Neutrophil (primary cell): Measurements from ENCODE around the gene HHAT.

Source experiments
- H3K27ac ChIP-seq: fragments of 200-600 bp; sonication (generic); 2 replicates; pipeline ENCODE4 v1.5.1; 2016; ENCODE audit warnings: mild to moderate bottlenecking, moderate library complexity
- H3K27me3 ChIP-seq: fragments of 200-600 bp; sonication (generic); 2 replicates; pipeline ENCODE4 v1.6.0; 2016; ENCODE audit warnings: mild to moderate bottlenecking
- H3K36me3 ChIP-seq: fragments of 200-600 bp; sonication (generic); 2 replicates; pipeline ENCODE4 v1.5.1; 2017
- H3K4me1 ChIP-seq, 2 experiments: fragments of 200-600 bp in 1 of 2; sonication (generic) in 1 of 2; 1 replicate in 1 of 2; 2 replicates in 1 of 2; pipeline versions ENCODE4 v1.5.1 to v1.6.1; 2013 to 2016; ENCODE audit warnings: low read depth in 1 of 2, low read length in 1 of 2, mild to moderate bottlenecking in 1 of 2, moderate library complexity in 1 of 2; ENCODE audit not compliant: control insufficient read depth in 1 of 2, insufficient read depth in 1 of 2
- H3K4me3 ChIP-seq, 2 experiments: fragments of 200-600 bp in 1 of 2; sonication (generic) in 1 of 2; 1 replicate in 1 of 2; 2 replicates in 1 of 2; pipeline ENCODE4 v1.5.1; 2013 to 2016; ENCODE audit warnings: low read depth in 1 of 2, low read length in 1 of 2, mild to moderate bottlenecking in 1 of 2, moderate library complexity in 1 of 2
- H3K9me3 ChIP-seq: fragments of 200-600 bp; sonication (generic); 2 replicates; pipeline ENCODE4 v1.5.1; 2016
- CTCF ChIP-seq: fragments of 200-600 bp; sonication (generic); IDR thresholded peaks from 2 replicates; pipeline ENCODE4 v1.5.1; 2016; ENCODE audit warnings: antibody characterized with exemption

The HHAT gene

GRCh38 chr1:210690236-210690635, 361.5 kb downstream of the HHAT start:
- Histone ChIP-seq H3K4me1 (peaks cover 0 to 6% of the 10 kb centered on the region in 2 experiments), H3K9me3 (no peaks in the 10 kb centered on the region), H3K4me3 (no peak overlapping the region), H3K27me3 (no peaks in the 10 kb centered on the region), H3K36me3 (no peaks in the 10 kb centered on the region), H3K27ac (no peak overlapping the region)
- TF ChIP-seq CTCF: no peak

- no peaks in the 10 kb centered on the region for H3K36me3 ChIP-seq
- H3K27me3 ChIP-seq: no peaks in the 10 kb centered on the region
- H3K4me1 ChIP-seq: peaks cover 0 to 6% of the 10 kb centered on the region in 2 experiments
- H3K4me3 ChIP-seq: no peak overlapping the region
- TF ChIP-seq CTCF: no peak
- no peak overlapping the region for H3K27ac ChIP-seq
- no peaks in the 10 kb centered on the region for H3K9me3 ChIP-seq
These were observed 362.4 kb downstream of the HHAT start for GRCh38 chr1:210691039-210691610.

GRCh38 chr1:210692796-210693195, 364.1 kb downstream of the HHAT start:
- peaks cover 0 to 6% of the 10 kb centered on the region in 2 experiments for H3K4me1 ChIP-seq
- H3K36me3 ChIP-seq: no peaks in the 10 kb centered on the region
- no peak overlapping the region for H3K4me3 ChIP-seq
- H3K27ac ChIP-seq: no peak overlapping the region
- H3K27me3 ChIP-seq: no peaks in the 10 kb centered on the region
- no peaks in the 10 kb centered on the region for H3K9me3 ChIP-seq
- TF ChIP-seq CTCF: no peak

GRCh38 chr1:210695026-210695425, 366.3 kb downstream of the HHAT start:
- no peaks in the 10 kb centered on the region for H3K36me3 ChIP-seq
- no peaks in the 10 kb centered on the region for H3K27me3 ChIP-seq
- H3K4me3 ChIP-seq: no peak overlapping the region
- H3K4me1 ChIP-seq: peaks cover 0 to 6% of the 10 kb centered on the region in 2 experiments
- H3K9me3 ChIP-seq: no peaks in the 10 kb centered on the region
- H3K27ac ChIP-seq: no peak overlapping the region
- TF ChIP-seq CTCF: no peak

- no peak for TF ChIP-seq CTCF
- Histone ChIP-seq H3K27ac (no peak overlapping the region), H3K9me3 (no peaks in the 10 kb centered on the region)
These were observed 368.0 kb downstream of the HHAT start for GRCh38 chr1:210696709-210697108.

More at GRCh38 chr1:210696709-210697108, 368.0 kb downstream of the HHAT start:
- H3K4me1 ChIP-seq: peaks cover 0 to 6% of the 10 kb centered on the region in 2 experiments
- H3K4me3 ChIP-seq: no peak overlapping the region
- H3K27me3 ChIP-seq: no peaks in the 10 kb centered on the region
- no peaks in the 10 kb centered on the region for H3K36me3 ChIP-seq
